Heart left ventricle (tissue), 13 donors: ENCODE data around the gene NPL.

Source experiments
- POLR2A ChIP-seq, 2 donors: fragments of 450-650 bp; IDR thresholded peaks; one replicate each; pipeline ENCODE4 v1.6.1; 2017; ENCODE audit warnings: antibody characterized with exemption in 2 of 2, mild to moderate bottlenecking in 2 of 2, moderate library complexity in 2 of 2
- TF ChIP-seq, protein P1 (sequence below), 12 donors: fragments of 200-600 bp; sonication (generic) in 4 of 12; IDR thresholded peaks; one replicate each; pipeline versions ENCODE4 v1.5.0 to v1.8.0; 2018 to 2022; ENCODE audit warnings: antibody characterized with exemption in 12 of 12, mild to moderate bottlenecking in 5 of 12
- donor health status: ischemic (EF 13 %, LVEDD 7.1; RV severe dilation, severe dysfunction).
- donor health status: DM: no; HTN: yes; CAD: no.
- donor health status: DM: no; HTN: no; CAD: no.
- donor health status: ischemic (EF 25% LVEDD 6.9; RV normal size, moderate dysfunction).
- donor health status: ischemic (EF 25% LVEDD 5.7; RV mildly dilated, moderate dysfunction).
- donor health status: ischemic (EF 35%, LVEDD 5.7; RV mildly dilated, moderate dysfunction).
- donor health status: nonischemic (EF 11% LVEDD 7.7; RV severe dilation, severe dysfunction).
- donor health status: DM: yes; HTN: yes; CAD: no.
- donor health status: PGD.
- donor health status: ischemic (EF 29% LVEDD 5.4; RV normal size, mild dysfunction).
- donor health status: nonischemic (EF 23%, LVEDD 6.1; RV moderate dilation, normal function).

DNA sequence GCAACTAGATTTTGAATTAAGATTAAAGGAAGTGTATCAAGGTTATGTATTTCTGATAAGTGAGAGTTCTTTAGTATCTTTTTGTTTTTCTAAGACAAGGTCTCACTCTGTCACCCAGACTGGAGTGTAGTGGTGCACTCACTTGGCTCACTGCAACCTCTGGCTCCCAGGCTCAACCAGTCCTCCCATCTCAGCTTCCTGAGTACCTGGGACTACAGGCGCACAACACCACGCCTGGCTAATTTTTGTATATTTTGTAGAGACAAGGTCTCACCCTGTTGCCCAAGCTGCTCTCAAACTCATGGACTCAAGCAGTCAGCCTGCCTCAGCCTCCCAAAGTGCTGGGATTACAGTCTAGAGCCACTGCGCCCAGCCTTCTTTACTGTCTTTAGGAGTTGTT is 83.3 kb downstream of the NPL start:
- TF ChIP-seq, protein P1, sequence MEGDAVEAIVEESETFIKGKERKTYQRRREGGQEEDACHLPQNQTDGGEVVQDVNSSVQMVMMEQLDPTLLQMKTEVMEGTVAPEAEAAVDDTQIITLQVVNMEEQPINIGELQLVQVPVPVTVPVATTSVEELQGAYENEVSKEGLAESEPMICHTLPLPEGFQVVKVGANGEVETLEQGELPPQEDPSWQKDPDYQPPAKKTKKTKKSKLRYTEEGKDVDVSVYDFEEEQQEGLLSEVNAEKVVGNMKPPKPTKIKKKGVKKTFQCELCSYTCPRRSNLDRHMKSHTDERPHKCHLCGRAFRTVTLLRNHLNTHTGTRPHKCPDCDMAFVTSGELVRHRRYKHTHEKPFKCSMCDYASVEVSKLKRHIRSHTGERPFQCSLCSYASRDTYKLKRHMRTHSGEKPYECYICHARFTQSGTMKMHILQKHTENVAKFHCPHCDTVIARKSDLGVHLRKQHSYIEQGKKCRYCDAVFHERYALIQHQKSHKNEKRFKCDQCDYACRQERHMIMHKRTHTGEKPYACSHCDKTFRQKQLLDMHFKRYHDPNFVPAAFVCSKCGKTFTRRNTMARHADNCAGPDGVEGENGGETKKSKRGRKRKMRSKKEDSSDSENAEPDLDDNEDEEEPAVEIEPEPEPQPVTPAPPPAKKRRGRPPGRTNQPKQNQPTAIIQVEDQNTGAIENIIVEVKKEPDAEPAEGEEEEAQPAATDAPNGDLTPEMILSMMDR (IDR thresholded peaks at IDR 0.05), result no peak
- no peak for TF ChIP-seq POLR2A (IDR thresholded peaks at IDR 0.05)
